HFFc6 (cell line): ENCODE measurements around the gene PAMR1. TPM values are rescaled to one million over a fixed set of nuclear protein-coding genes. Genes with fewer than 3 reads are reported as not detected.

Experiments
- DNase-seq: peaks from one replicate; pipeline ENCODE4 v3.0.0-alpha.2; 2018
- H3K27ac Mint-ChIP-seq: 2 replicates; pipeline ENCODE4 v1.8.0; 2020; ENCODE audit warnings: mild to moderate bottlenecking, mixed read lengths
- H3K27me3 Mint-ChIP-seq: 2 replicates; pipeline ENCODE4 v1.8.0; 2021; ENCODE audit warnings: mild to moderate bottlenecking, moderate library complexity, mixed read lengths; ENCODE audit not compliant: insufficient read depth
- H3K36me3 Mint-ChIP-seq: 2 replicates; pipeline ENCODE4 v1.8.0; 2021; ENCODE audit warnings: low read depth, mixed read lengths
- H3K4me1 Mint-ChIP-seq: 2 replicates; pipeline ENCODE4 v1.8.0; 2020; ENCODE audit warnings: low read depth, mixed read lengths
- H3K4me3 Mint-ChIP-seq: 2 replicates; pipeline ENCODE4 v1.8.0; 2020; ENCODE audit warnings: mild to moderate bottlenecking, moderate library complexity, mixed read lengths
- H3K9me3 Mint-ChIP-seq: 2 replicates; pipeline ENCODE4 v1.8.0; 2020; ENCODE audit warnings: mild to moderate bottlenecking, mixed read lengths
- total RNA-seq, 6 experiments: library from RNA; stranded (reverse); fragmentation: NEBNext Ultra II Directional; extraction: Animal tissue kit (Norgen Biotek cat#: 25700); gene quantifications; 2 replicates in 1 of 6; 3 replicates in 5 of 6; pipeline ENCODE4 v1.2.3, GENCODE V29; 2021
- TF ChIP-seq, protein P1 (sequence below): fragments of 200-600 bp; sonication (generic); IDR thresholded peaks from 2 replicates; pipeline ENCODE4 v1.5.0; 2021; ENCODE audit warnings: antibody characterized with exemption, mild to moderate bottlenecking

The PAMR1 gene
- total RNA-seq, 6 experiments from 2014 or later, result 151 to 209 (median 191) TPM

DNA sequence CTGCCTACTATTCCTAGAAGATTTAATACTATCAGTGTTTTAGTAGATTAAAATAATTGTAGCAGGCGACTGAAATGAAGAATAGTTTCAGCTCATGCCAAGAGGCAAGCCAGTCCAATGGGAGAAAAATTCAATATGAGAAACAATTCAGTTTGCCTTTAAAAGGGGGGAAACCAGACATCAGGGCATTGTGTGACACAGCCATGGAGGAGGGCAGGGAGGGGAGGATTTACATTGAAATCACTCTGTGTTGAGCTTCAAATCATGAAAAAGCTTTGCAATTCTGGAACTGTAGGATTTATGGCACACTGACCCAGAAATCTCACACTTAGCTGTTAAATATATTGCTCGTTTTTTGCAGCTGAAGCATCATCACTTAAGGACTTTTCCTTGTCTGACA lies 110.6 kb downstream of the PAMR1 start:
- no peak for DNase-seq
- Mint-ChIP-seq H3K9me3 (no peaks in the 10 kb centered on the region), H3K36me3 (no peaks in the 10 kb centered on the region; the same call in none of the 2 replicates), H3K27me3 (peaks cover 2% of the 10 kb centered on the region; the same call in 1 of the 2 replicates), H3K4me3 (no peak overlapping the region), H3K27ac (no peak overlapping the region), H3K4me1 (peaks cover 6% of the 10 kb centered on the region; the same call in 1 of the 2 replicates)
- TF ChIP-seq, protein P1, sequence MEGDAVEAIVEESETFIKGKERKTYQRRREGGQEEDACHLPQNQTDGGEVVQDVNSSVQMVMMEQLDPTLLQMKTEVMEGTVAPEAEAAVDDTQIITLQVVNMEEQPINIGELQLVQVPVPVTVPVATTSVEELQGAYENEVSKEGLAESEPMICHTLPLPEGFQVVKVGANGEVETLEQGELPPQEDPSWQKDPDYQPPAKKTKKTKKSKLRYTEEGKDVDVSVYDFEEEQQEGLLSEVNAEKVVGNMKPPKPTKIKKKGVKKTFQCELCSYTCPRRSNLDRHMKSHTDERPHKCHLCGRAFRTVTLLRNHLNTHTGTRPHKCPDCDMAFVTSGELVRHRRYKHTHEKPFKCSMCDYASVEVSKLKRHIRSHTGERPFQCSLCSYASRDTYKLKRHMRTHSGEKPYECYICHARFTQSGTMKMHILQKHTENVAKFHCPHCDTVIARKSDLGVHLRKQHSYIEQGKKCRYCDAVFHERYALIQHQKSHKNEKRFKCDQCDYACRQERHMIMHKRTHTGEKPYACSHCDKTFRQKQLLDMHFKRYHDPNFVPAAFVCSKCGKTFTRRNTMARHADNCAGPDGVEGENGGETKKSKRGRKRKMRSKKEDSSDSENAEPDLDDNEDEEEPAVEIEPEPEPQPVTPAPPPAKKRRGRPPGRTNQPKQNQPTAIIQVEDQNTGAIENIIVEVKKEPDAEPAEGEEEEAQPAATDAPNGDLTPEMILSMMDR, result no peak

DNA sequence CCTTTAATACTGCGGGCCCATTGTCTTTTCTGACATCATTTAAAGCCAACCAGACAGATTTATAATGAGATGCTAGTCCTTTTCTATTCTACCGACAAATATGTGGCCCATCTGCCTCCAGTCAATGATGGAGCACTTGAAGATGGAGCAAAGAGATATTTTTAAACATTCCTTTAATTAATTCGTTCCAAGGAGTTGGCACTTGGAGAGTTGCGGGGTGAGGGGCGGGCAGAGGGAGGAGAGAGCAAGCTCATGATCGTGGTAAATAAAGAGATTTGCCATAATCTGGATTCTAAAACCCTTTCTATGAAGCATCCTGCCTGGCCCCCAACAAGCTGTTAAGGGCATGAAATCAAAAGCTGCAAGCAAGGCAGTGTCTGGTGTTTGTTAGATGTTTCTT lies 111.1 kb downstream of the PAMR1 start:
- H3K36me3 Mint-ChIP-seq, result no peaks in the 10 kb centered on the region; the same call in none of the 2 replicates
- no peak for DNase-seq
- peaks cover 6% of the 10 kb centered on the region; the same call in 1 of the 2 replicates for H3K4me1 Mint-ChIP-seq
- H3K9me3 Mint-ChIP-seq, result no peaks in the 10 kb centered on the region
- no peak overlapping the region for H3K4me3 Mint-ChIP-seq
- peaks cover 2% of the 10 kb centered on the region; the same call in 1 of the 2 replicates for H3K27me3 Mint-ChIP-seq
- TF ChIP-seq, protein P1, result no peak
- H3K27ac Mint-ChIP-seq, result no peak overlapping the region

DNA sequence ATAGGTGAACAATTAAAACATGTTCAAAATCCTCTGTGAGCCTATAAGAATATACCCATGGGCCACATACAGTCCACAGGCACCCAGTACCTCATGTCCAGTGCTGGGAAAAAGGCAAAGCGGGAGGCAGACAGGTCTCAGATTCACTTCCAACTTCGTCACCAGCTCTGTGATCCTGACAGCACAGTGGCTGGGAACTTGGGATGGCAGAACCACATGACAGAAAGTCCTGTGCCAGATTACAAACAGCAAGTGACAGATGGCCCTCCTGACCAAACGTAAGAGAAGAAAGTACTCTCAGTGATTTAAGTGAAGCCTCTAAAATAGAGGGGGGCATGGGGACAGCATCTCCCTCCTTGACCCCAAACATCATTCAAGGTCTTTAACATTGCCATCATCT lies 111.8 kb downstream of the PAMR1 start:
- Mint-ChIP-seq H3K4me1 (peaks cover 5% of the 10 kb centered on the region; the same call in 1 of the 2 replicates), H3K36me3 (no peaks in the 10 kb centered on the region; the same call in none of the 2 replicates), H3K27me3 (peaks cover 1% of the 10 kb centered on the region; the same call in 1 of the 2 replicates), H3K4me3 (no peak overlapping the region), H3K9me3 (no peaks in the 10 kb centered on the region), H3K27ac (no peak overlapping the region)
- no peak for DNase-seq
- TF ChIP-seq, protein P1, result no peak

DNA sequence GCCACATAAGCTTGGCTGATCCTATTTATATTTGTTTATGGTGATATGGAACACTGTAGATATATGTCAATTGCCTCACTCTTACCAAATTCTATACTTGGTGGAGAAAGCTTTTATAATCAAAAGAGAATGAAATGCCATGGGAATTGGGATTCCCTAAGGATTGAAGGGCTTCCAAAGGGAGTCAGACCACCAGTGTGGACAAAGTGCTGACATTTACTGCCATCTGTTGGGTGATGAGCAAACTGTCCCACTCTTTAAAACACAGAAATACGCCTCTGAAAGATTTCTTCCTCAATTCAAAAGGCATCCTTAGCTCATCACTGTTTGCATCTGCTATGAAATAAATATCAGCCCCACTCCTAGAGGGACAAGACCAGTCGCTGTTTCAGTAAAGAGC lies 113.1 kb downstream of the PAMR1 start:
- TF ChIP-seq, protein P1, result peak; percentile 68
- H3K4me3 Mint-ChIP-seq, result no peak overlapping the region
- no peaks in the 10 kb centered on the region for H3K4me1 Mint-ChIP-seq
- no peak for DNase-seq
- no peak overlapping the region for H3K27ac Mint-ChIP-seq
- no peaks in the 10 kb centered on the region; the same call in none of the 2 replicates for H3K36me3 Mint-ChIP-seq
- H3K9me3 Mint-ChIP-seq, result no peaks in the 10 kb centered on the region
- no peaks in the 10 kb centered on the region; the same call in 1 of the 2 replicates for H3K27me3 Mint-ChIP-seq

DNA sequence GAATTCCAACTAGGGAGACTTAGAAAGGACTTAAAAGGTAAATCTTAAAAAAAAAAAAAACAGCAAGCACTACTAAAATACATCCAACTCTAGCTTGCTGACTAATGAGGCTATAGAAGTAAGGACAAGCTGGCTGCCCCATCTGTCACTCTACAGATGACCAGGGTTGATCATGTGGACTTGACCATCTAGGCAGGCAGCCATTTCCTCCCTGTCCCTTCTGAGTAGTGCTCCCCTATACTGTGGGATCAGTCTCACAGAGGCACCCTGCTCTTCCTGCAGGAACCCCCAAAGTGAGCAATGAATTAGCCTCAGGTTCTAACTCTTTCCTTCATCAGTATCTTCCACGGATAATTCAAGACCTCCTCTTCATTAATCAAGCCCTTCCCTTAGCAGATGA lies 118.4 kb downstream of the PAMR1 start:
- Mint-ChIP-seq H3K36me3 (no peaks in the 10 kb centered on the region; the same call in none of the 2 replicates), H3K27me3 (peaks cover 3% of the 10 kb centered on the region; the same call in 1 of the 2 replicates), H3K9me3 (no peaks in the 10 kb centered on the region), H3K4me1 (peaks cover 12% of the 10 kb centered on the region), H3K27ac (no peak overlapping the region), H3K4me3 (no peak overlapping the region)
- DNase-seq, result no peak
- TF ChIP-seq, protein P1, result no peak
